ENCODE measurements around the gene CRACR2B.

Gene CRACR2B

DNA sequence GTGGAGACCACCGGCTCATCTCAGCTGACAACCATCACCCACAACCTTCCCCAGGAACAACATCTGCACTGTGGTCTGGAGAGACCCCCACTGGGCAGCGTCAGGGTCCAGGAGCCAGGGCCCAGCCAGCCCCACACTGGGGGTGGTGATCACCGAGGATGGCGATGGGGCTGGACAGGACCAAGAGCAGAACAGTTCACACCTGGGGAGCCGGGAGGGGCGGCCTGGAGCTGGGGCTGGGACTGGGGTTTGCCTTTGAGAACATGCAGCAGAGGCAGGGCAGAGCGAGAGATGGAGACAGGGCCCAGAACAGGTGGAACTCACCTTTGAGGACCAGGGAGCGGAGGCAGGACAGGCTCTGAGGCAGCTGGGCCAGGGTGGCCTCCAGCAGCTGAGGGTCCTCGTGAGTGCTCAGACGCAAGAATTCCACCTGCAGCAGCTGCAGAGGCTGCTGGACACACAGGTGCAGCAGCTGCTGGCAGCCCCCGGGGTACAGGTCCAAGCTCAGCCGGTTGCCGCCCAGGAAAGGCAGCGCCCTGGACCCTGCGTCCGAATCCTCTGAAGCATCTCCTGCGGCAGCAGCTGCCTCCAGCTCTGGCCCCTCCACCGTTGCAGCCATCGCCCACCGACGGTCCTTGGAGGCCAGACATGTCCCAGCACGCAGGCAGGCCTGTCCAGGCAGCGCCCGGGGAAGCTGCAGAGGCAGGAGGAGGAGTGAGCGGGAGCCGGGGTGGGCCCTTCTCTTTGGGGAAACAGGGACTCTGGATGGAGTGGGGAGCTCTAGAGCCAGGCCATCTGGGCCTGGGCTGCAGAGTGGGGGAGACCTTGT, 23.7 kb upstream of the CRACR2B start:
- Histone ChIP-seq H3K27ac (ENCODE audit: low read depth, low read length) (peak overlapping the region; percentile 73), H3K79me2 (ENCODE audit: control insufficient read depth, low read length) (peaks cover 38% of the 10 kb centered on the region), H3K4me1 (ENCODE audit: control insufficient read depth, low read length) (peaks cover 38% of the 10 kb centered on the region)

DNA sequence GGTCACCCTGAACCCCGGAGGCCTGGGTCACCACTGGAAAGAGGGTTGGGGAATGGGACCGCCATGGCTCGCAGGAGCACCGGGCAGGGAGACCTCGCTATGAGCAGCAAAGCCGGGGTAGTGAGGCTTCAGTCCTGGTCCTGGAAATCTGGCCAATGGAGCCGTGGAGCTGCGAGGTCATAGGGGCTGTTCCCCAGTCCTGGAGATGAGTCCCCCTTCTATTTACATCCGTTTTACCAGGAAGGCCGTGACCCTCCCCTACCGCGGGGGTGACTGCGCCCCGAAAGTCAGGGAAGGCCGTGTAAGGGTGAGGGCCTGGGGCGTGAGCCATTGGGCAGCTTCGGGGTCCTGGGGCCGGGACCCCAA, 23.1 kb upstream of the CRACR2B start:
- peak overlapping the region; percentile 73 for H3K27ac ChIP-seq (ENCODE audit: low read depth, low read length)
- H3K4me1 ChIP-seq (ENCODE audit: control insufficient read depth, low read length), result peaks cover 38% of the 10 kb centered on the region

More for the DNA sequence above, 23.7 kb upstream of the CRACR2B start:
- no peaks in the 10 kb centered on the region for H3K9me2 ChIP-seq (replicated peaks; ENCODE audit: control insufficient read depth, low read length)
- peaks cover 57% of the 10 kb centered on the region for H3K36me3 ChIP-seq (ENCODE audit: control insufficient read depth, low read length)
- H3K4me2 ChIP-seq (ENCODE audit: low read length), result peak overlapping the region; percentile 99
- TF ChIP-seq, protein P1, sequence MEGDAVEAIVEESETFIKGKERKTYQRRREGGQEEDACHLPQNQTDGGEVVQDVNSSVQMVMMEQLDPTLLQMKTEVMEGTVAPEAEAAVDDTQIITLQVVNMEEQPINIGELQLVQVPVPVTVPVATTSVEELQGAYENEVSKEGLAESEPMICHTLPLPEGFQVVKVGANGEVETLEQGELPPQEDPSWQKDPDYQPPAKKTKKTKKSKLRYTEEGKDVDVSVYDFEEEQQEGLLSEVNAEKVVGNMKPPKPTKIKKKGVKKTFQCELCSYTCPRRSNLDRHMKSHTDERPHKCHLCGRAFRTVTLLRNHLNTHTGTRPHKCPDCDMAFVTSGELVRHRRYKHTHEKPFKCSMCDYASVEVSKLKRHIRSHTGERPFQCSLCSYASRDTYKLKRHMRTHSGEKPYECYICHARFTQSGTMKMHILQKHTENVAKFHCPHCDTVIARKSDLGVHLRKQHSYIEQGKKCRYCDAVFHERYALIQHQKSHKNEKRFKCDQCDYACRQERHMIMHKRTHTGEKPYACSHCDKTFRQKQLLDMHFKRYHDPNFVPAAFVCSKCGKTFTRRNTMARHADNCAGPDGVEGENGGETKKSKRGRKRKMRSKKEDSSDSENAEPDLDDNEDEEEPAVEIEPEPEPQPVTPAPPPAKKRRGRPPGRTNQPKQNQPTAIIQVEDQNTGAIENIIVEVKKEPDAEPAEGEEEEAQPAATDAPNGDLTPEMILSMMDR (IDR thresholded peaks at IDR 0.05; ENCODE audit: low read depth, low read length, poor library complexity, severe bottlenecking), result no peak
- TF ChIP-seq EZH2phosphoT487 (IDR thresholded peaks at IDR 0.05; ENCODE audit: borderline replicate concordance, low read length), result no peak
- no peaks in the 10 kb centered on the region for H4K20me1 ChIP-seq (ENCODE audit: control insufficient read depth, insufficient read depth, low read depth, low read length)
- no peaks in the 10 kb centered on the region for H3K9me3 ChIP-seq (ENCODE audit: control insufficient read depth, insufficient read depth, low read length)
- no peaks in the 10 kb centered on the region for H3K27me3 ChIP-seq (ENCODE audit: control insufficient read depth, low read length)
- peak overlapping the region; percentile 91 for H3K4me3 ChIP-seq (ENCODE audit: low read length)
- H3F3A ChIP-seq (ENCODE audit: control insufficient read depth, insufficient read depth), result peaks cover 5% of the 10 kb centered on the region

DNA sequence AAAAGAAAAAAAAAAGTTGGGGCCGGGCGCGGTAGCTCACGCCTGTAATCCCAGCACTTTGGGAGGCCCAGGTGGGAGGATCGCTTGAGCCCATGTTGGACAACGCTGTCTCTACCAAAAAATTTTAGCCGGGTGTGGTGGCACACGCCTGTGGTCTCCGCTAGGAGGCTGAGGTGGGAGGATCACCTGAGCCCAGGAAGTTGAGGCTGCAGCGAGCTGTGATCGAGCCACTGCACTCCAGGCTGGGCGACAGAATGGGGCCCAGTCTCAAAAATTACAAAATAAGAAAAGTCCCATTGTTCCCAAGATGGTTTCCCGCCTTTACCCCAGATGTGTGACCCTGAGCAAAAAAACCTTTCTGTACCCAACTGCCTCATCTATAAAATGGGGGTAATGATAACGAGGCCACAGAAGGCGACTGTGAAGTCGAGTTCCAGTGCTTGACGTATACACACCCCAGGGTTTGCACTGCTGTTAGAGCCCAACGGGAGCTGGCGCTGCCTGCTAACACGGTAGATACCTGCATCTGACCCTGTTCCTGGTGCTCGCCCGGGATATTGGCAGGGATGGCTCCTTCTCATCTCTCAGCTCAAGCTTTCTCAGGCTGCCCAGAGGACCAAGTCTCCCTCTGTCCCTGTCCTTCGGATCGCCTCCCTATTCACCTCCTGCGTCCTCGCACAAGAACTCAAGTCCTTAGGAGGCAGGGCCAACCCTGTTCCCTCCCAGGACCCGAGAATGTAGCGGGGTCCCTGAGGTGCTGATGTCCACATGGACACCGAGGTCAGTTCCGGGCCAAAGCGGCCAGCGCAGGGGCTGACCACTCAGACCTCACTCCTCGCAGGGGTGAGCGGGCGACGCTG, 19.1 kb upstream of the CRACR2B start:
- H3K4me3 ChIP-seq (ENCODE audit: low read length), result peak overlapping the region; percentile 91
- H3K27me3 ChIP-seq (ENCODE audit: control insufficient read depth, low read length), result no peaks in the 10 kb centered on the region
- TF ChIP-seq EZH2phosphoT487 (IDR thresholded peaks at IDR 0.05; ENCODE audit: borderline replicate concordance, low read length), result no peak
- TF ChIP-seq, protein P1 (IDR thresholded peaks at IDR 0.05; ENCODE audit: low read depth, low read length, poor library complexity, severe bottlenecking), result peak; percentile 37
- H3F3A ChIP-seq (ENCODE audit: control insufficient read depth, insufficient read depth), result peaks cover 37% of the 10 kb centered on the region
- no peaks in the 10 kb centered on the region for H3K9me3 ChIP-seq (ENCODE audit: control insufficient read depth, insufficient read depth, low read length)
- H3K9me2 ChIP-seq (replicated peaks; ENCODE audit: control insufficient read depth, low read length), result no peaks in the 10 kb centered on the region
- H4K20me1 ChIP-seq (ENCODE audit: control insufficient read depth, insufficient read depth, low read depth, low read length), result peaks cover 20% of the 10 kb centered on the region; the same call in 1 of the 2 replicates
- H3K79me2 ChIP-seq (ENCODE audit: control insufficient read depth, low read length), result peaks cover 66% of the 10 kb centered on the region
- H3K27ac ChIP-seq (ENCODE audit: low read depth, low read length), result peak overlapping the region; percentile 75
- H3K4me1 ChIP-seq (ENCODE audit: control insufficient read depth, low read length), result peaks cover 60% of the 10 kb centered on the region
- peaks cover 57% of the 10 kb centered on the region for H3K36me3 ChIP-seq (ENCODE audit: control insufficient read depth, low read length)
- peak overlapping the region; percentile 73 for H3K4me2 ChIP-seq (ENCODE audit: low read length)

More for the DNA sequence above, 23.1 kb upstream of the CRACR2B start:
- Histone ChIP-seq H3K9me2 (replicated peaks; ENCODE audit: control insufficient read depth, low read length) (no peaks in the 10 kb centered on the region), H3F3A (ENCODE audit: control insufficient read depth, insufficient read depth) (peaks cover 4% of the 10 kb centered on the region), H3K4me2 (ENCODE audit: low read length) (peak overlapping the region; percentile 99), H3K79me2 (ENCODE audit: control insufficient read depth, low read length) (peaks cover 42% of the 10 kb centered on the region), H3K36me3 (ENCODE audit: control insufficient read depth, low read length) (peaks cover 55% of the 10 kb centered on the region), H3K27me3 (ENCODE audit: control insufficient read depth, low read length) (no peaks in the 10 kb centered on the region), H4K20me1 (ENCODE audit: control insufficient read depth, insufficient read depth, low read depth, low read length) (no peaks in the 10 kb centered on the region), H3K4me3 (ENCODE audit: low read length) (peak overlapping the region; percentile 91), H3K9me3 (ENCODE audit: control insufficient read depth, insufficient read depth, low read length) (no peaks in the 10 kb centered on the region)
- TF ChIP-seq, protein P1 (IDR thresholded peaks at IDR 0.05; ENCODE audit: low read depth, low read length, poor library complexity, severe bottlenecking), result no peak
- no peak for TF ChIP-seq EZH2phosphoT487 (IDR thresholded peaks at IDR 0.05; ENCODE audit: borderline replicate concordance, low read length)

Data from DOHH2 (cell line).